Bronchial epithelial cell (primary cell): ENCODE data around the gene PXYLP1. TPM values are rescaled to one million over a fixed set of nuclear protein-coding genes. Genes with fewer than 3 reads are reported as not detected.
"Not testable (repeated sequence)": the region's sequence is repeated elsewhere in the genome, so short reads cannot be mapped to it uniquely, and the experiment has no call there.

ENCODE experiments used
- DNase-seq: peaks from one replicate; pipeline ENCODE4 v3.0.0-alpha.2; 2010; ENCODE audit warnings: low read depth
- FAIRE-seq: peaks from 2 replicates; lab custom pipeline; 2011; peaks lifted over from hg19 to GRCh38; lab: Jason Lieb, UNC
- H3K27me3 ChIP-seq: 2 replicates; pipeline ENCODE4 v1.5.1; 2011; ENCODE audit warnings: low read length; ENCODE audit not compliant: control insufficient read depth, insufficient read depth
- H3K36me3 ChIP-seq: 2 replicates; pipeline ENCODE4 v1.5.1; 2011; ENCODE audit warnings: low read length; ENCODE audit not compliant: control insufficient read depth, insufficient read depth
- H3K4me3 ChIP-seq: 2 replicates; pipeline ENCODE4 v1.5.1; 2011; ENCODE audit warnings: mild to moderate bottlenecking, low read depth, low read length, control low read depth
- total RNA-seq: library from RNA; depleted of rRNA; stranded (reverse); fragments of >200 nt; gene quantifications from 2 replicates; pipeline ENCODE4 v1.2.1, GENCODE V29; 2014
- TF ChIP-seq, protein P1 (sequence below): IDR thresholded peaks from 2 replicates; pipeline ENCODE4 v1.5.1; 2011; ENCODE audit warnings: mild to moderate bottlenecking, moderate library complexity, low read length, control low read depth, inconsistent platforms; ENCODE audit not compliant: insufficient read depth, severe bottlenecking

The PXYLP1 gene
- total RNA-seq, 1 donor from 2014 or later, result 9.0 TPM

DNA sequence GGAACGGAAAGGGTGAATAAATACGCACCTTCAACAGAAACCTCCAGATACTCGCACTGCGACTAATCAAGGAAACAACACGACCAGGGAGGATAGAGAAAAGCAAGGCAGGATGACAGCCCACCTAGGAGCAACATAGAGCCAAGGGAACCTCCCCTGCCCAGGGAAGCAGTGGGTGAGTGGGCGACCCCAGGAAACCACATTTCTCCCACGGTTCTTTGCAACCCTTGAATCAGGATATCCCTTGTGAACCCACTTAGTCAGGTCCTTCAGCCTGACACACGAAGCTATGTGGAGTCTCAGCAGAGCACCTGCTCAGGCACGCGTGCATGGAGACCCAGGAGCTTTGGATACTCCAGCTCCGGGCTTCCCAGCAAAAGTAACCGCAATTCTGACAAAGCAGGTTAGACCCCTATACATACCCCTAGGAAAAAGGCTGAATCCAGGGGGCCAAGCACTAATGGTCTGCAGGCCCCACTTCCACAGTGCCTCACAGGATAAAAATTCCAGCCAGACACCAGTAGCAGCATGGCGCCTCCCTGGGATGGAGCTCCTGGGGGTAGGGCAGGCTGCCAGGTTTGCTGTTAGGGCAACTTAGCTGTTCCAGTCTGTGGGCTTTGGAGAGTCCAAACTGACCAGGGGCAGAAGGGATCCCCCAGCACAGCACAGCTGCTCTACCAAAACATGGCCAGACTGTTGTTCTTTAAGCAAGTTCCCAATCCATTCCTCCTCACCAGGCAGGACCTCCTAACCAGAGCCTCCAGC is 38.4 kb upstream of the PXYLP1 start:
- Histone ChIP-seq H3K4me3 (no peak overlapping the region), H3K27me3 (peaks cover 2% of the 10 kb centered on the region), H3K36me3 (no peaks in the 10 kb centered on the region)
- no peak for DNase-seq
- TF ChIP-seq, protein P1, sequence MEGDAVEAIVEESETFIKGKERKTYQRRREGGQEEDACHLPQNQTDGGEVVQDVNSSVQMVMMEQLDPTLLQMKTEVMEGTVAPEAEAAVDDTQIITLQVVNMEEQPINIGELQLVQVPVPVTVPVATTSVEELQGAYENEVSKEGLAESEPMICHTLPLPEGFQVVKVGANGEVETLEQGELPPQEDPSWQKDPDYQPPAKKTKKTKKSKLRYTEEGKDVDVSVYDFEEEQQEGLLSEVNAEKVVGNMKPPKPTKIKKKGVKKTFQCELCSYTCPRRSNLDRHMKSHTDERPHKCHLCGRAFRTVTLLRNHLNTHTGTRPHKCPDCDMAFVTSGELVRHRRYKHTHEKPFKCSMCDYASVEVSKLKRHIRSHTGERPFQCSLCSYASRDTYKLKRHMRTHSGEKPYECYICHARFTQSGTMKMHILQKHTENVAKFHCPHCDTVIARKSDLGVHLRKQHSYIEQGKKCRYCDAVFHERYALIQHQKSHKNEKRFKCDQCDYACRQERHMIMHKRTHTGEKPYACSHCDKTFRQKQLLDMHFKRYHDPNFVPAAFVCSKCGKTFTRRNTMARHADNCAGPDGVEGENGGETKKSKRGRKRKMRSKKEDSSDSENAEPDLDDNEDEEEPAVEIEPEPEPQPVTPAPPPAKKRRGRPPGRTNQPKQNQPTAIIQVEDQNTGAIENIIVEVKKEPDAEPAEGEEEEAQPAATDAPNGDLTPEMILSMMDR, result no peak
- no peak for FAIRE-seq

DNA sequence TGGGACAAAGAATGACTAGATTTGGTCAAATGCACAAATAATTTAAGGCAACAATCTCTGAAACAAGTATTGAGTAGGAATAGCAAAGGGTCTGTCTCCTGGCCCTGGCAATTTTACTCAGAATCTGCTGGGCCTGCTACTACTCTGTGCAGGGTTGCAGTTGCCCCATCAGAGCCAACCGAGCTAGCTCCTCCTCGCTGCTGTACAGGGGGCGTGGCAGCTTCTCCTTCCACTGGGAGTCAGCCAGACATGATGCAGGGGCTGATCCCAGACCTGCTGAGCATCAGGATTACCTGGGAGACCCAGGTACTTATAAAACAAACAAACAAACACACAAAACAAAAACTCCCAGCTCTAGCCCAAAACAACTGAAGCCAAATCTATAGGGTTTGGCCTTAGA is 30.5 kb upstream of the PXYLP1 start:
- FAIRE-seq (no peak), DNase-seq (no peak)
- Histone ChIP-seq H3K27me3 (peaks cover 2% of the 10 kb centered on the region), H3K36me3 (no peaks in the 10 kb centered on the region), H3K4me3 (no peak overlapping the region)
- TF ChIP-seq, protein P1, result no peak

DNA sequence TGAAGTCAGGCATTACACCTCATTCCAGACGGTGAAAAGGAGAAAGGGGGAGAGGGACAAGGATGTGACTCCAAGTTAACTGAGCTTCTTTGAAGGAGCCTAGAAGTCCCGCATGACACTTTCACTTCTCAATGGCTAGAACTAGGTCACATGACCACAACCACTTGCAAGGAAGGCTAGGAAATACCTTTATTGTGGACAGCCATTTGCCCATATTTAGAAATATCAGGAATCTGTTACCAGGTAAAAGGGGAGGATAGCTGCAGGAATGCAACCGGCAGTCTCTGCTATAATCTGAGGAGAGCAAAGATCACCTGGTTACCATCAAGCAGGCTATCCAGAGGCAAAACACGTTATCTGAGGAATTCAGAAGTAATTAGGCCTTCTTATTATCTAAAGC is 28.9 kb upstream of the PXYLP1 start:
- TF ChIP-seq, protein P1, result no peak
- Histone ChIP-seq H3K36me3 (no peaks in the 10 kb centered on the region), H3K4me3 (no peak overlapping the region), H3K27me3 (peaks cover 2% of the 10 kb centered on the region)
- DNase-seq (no peak), FAIRE-seq (no peak)

DNA sequence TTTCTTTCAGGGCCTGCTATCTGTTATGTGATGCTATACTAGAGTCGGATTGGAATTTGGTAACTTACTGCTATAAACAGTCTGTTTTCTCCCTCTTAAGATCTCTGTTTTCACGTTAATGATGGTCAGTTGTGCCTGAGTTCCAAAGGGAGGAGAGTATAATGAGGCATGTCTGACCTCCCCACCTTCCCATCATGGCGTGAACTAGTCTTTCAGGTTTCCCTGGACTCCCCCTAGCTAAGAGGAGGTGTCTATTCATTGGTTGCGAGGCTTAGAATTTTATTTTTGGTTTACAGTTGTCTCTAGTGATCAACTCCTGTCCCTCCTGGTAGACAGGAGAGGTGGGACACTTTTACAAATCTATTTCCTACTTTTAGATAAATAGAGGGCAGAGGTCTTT is 27.8 kb upstream of the PXYLP1 start:
- FAIRE-seq (no peak), DNase-seq (no peak)
- Histone ChIP-seq H3K4me3 (no peak overlapping the region), H3K27me3 (no peaks in the 10 kb centered on the region), H3K36me3 (no peaks in the 10 kb centered on the region)
- TF ChIP-seq, protein P1, result no peak

DNA sequence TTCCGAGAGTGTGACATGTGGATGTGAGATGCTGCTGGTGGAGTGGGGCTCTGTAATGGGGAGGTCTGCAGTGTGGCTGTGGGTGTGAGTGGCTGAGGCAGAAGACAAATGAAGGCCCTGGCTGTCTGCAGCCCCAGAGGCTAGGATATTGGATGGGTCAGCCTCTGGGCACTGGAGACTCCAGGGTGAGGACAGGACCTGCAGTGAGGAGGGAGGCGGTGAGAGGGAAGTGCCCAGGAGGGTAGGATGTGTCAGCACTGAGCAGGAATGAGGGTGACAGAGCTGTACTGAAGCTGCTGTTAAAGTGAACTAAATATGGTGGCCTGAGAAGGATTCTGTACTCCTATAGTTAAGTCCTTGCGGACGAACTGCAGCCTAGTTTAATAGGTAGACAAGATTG is 27.3 kb upstream of the PXYLP1 start:
- H3K36me3 ChIP-seq, result no peaks in the 10 kb centered on the region
- no peaks in the 10 kb centered on the region for H3K27me3 ChIP-seq
- H3K4me3 ChIP-seq, result no peak overlapping the region
- DNase-seq (no peak), FAIRE-seq (no peak)
- TF ChIP-seq, protein P1, result no peak

DNA sequence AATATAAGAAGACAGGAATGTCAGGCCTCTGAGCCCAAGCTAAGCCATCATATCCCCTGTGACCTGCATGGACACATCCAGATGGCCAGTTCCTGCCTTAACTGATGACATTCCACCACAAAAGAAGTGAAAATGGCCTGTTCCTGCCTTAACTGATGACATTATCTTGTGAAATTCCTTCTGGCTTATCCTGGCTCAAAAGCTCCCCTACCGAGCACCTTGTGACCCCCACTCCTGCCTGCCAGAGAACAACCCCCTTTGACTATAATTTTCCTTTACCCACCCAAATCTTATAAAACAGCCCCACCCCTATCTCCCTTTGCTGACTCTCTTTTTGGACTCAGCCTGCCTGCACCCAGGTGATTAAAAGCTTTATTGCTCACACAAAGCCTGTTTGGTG is 20.3 kb upstream of the PXYLP1 start:
- H3K36me3 ChIP-seq, DNase-seq, FAIRE-seq, H3K4me3 ChIP-seq, H3K27me3 ChIP-seq: not testable (repeated sequence)
